NB4 (cell line): Measurements from ENCODE around the gene MMRN2.

Experiments used
- DNase-seq: peaks from one replicate; pipeline ENCODE4 v3.0.0; 2010; ENCODE audit warnings: low read depth
- H3K4me3 ChIP-seq: one replicate; pipeline ENCODE4 v1.5.1; 2011; ENCODE audit warnings: mild to moderate bottlenecking, low read depth, low read length, moderate library complexity
- MYC ChIP-seq: IDR thresholded peaks from 2 replicates; pipeline ENCODE4 v1.6.1; 2011; ENCODE audit warnings: low read depth, low read length
- POLR2A ChIP-seq: IDR thresholded peaks from 2 replicates; pipeline ENCODE4 v1.6.1; 2011; ENCODE audit warnings: mild to moderate bottlenecking; ENCODE audit not compliant: insufficient read length; ENCODE audit errors: extremely low read depth
- TF ChIP-seq, protein P1 (sequence below): IDR thresholded peaks from 2 replicates; pipeline ENCODE4 v1.6.1; 2011; ENCODE audit warnings: low read depth, low read length
- TF ChIP-seq, protein P2 (sequence below): IDR thresholded peaks from one replicate; pipeline ENCODE4 v1.5.1; 2012; ENCODE audit warnings: low read depth, low read length

The MMRN2 gene

GRCh38 chr10:86958901-86959736 lies 1.7 kb upstream of the MMRN2 start:
- no peak overlapping the region for H3K4me3 ChIP-seq
- peak; percentile 71 for DNase-seq
- TF ChIP-seq, protein P1, sequence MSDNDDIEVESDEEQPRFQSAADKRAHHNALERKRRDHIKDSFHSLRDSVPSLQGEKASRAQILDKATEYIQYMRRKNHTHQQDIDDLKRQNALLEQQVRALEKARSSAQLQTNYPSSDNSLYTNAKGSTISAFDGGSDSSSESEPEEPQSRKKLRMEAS: no peak
- TF ChIP-seq MYC: no peak

DNA sequence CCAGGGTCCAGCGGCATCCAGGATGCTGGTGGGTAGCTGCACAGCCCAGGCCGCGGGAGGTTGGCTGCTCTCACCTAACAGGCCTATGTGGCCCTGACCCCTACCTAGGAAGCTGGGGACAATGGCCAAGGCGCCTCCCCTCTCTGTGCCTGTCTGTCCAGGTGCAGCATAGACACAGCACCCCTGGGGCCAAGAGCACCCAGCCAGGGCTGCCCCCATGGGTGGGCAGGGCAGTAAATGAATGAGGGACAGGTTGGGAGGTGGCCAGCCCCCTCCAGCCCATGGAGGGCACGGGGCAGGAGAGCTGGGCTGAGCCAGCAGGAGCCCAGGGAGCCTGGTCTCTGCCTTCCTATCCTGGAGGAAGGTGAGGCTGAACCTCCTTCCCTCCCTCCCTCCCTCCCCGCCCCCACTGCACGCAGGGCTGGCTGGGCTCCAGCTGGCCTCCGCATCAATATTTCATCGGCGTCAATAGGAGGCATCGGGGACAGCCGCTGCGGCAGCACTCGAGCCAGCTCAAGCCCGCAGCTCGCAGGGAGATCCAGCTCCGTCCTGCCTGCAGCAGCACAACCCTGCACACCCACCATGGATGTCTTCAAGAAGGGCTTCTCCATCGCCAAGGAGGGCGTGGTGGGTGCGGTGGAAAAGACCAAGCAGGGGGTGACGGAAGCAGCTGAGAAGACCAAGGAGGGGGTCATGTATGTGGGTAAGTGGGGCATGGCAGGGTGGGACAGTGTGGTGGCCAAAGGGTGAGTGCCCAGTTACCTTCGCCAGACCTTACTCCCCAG lies 893 bp upstream of the MMRN2 start, which contains the start of gene SNCG:
Gene SNCG, plus strand, starts transcription at position 484 of the 785 bp plus-strand sequence. Its CDS starts 99 bp downstream, at position 583.
- TF ChIP-seq MYC (no peak), POLR2A (no peak)
- TF ChIP-seq, protein P1: no peak
- TF ChIP-seq, protein P2, sequence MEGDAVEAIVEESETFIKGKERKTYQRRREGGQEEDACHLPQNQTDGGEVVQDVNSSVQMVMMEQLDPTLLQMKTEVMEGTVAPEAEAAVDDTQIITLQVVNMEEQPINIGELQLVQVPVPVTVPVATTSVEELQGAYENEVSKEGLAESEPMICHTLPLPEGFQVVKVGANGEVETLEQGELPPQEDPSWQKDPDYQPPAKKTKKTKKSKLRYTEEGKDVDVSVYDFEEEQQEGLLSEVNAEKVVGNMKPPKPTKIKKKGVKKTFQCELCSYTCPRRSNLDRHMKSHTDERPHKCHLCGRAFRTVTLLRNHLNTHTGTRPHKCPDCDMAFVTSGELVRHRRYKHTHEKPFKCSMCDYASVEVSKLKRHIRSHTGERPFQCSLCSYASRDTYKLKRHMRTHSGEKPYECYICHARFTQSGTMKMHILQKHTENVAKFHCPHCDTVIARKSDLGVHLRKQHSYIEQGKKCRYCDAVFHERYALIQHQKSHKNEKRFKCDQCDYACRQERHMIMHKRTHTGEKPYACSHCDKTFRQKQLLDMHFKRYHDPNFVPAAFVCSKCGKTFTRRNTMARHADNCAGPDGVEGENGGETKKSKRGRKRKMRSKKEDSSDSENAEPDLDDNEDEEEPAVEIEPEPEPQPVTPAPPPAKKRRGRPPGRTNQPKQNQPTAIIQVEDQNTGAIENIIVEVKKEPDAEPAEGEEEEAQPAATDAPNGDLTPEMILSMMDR: no peak
- DNase-seq: no peak
- H3K4me3 ChIP-seq: no peak within 1 kb of the TSS

DNA sequence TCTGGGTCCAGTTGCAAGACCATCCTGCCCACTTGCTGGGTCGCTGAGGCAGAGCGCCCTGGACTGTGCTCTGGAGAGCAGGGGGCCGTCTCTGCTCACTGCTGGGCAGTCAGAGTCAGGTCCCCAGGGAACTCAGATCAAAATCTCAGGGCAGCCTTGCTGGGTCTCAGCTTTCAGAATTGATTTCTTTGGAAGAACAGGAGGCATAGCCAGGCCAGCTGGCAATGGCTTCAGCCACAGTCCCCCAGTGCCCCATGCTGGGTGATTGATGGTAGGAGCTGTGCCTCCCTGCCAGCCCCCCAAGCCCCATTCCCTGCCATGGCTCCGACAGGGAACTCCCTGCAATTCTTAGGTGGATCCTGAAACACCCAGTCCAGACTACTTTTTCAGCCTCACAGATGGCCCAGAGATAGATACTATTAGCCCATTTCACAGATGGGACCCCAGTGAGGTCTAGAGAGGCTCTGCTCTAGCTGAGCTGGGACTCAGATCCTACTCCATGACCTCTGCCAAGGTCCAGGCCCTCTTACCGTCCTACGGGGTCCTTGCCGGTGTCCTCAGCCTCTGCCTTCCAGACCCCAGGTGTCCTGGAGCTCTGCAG lies 467 bp downstream of the MMRN2 start:
- TF ChIP-seq, protein P1: no peak
- TF ChIP-seq MYC (no peak), POLR2A (no peak)
- TF ChIP-seq, protein P2: no peak
- no peak for DNase-seq
- no peak overlapping the region for H3K4me3 ChIP-seq

- TF ChIP-seq POLR2A (no peak), MYC (no peak)
- TF ChIP-seq, protein P2: no peak
- TF ChIP-seq, protein P1: no peak
- no peak overlapping the region for H3K4me3 ChIP-seq
- no peak for DNase-seq
Measured at GRCh38 chr10:86956195-86956847, 1.1 kb downstream of the MMRN2 start.

DNA sequence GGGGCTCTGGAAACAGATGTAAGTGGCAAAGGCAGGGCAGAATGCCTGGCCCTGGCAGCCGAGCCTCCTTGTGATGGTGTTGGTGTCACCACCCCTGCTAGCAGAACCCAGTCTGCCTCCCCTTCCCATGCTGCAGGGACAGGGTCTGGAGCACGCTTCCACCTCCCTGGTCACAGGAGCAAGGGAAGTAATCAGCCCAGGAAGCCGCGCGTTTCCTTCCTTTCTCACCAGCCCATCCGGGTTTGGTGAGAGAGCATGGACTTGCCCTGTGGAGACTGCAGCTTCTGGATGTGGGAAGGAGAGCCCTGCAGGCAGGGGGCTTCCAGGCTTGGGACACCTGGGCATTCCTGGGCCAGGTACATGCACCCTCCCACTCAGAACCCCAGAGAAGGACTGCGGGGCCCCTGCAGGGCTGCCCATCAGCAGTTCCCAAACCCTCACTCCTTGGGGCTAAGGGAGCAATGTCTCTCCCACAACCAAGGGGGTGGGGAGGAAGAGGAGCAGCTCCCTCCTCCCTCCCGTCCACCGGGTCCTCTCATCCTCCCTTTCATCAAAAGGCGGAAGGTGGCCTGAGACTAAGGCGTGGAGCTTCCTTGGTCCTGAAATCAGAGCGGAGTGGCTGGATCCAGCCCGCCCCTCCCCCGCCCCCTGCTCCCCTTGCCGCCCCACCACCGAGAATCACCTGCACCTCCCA lies 1.8 kb downstream of the MMRN2 start:
- H3K4me3 ChIP-seq: no peak overlapping the region
- TF ChIP-seq, protein P1: no peak
- TF ChIP-seq MYC (no peak), POLR2A (no peak)
- TF ChIP-seq, protein P2: no peak
- no peak for DNase-seq
